Activated CD4-positive, alpha-beta T cell treated with anti-CD3 and anti-CD28 coated beads for 36 hours (primary cell): ENCODE measurements around the gene LTBP1. TPM values are rescaled to one million over a fixed set of nuclear protein-coding genes. Genes with fewer than 3 reads are reported as not detected.

Experiments
- ATAC-seq: fragments of 200-7000 bp; cut with Tn5 transposase; one replicate; pipeline ENCODE4 v1.10.0; 2021; ENCODE audit warnings: mild to moderate bottlenecking, moderate library complexity
- CTCF ChIA-PET: fragments of 350-600 bp; sonication (Branson Sonifier 250); formaldehyde crosslinking; loops from one replicate; lab custom pipeline; 2021; ENCODE audit warnings: antibody characterized with exemption; lab: Charles Lee
- POLR2A ChIA-PET: fragments of 350-600 bp; sonication (Branson Sonifier 250); formaldehyde crosslinking; loops from one replicate; lab custom pipeline; 2021; ENCODE audit warnings: antibody characterized with exemption, inconsistent platforms; lab: Charles Lee
- DNase-seq: peaks from one replicate; pipeline ENCODE4 v3.0.0-alpha.2; 2020
- H3K27ac Mint-ChIP-seq: one replicate; pipeline ENCODE4 v1.8.0; 2021; ENCODE audit warnings: mixed read lengths
- H3K27me3 Mint-ChIP-seq: one replicate; pipeline ENCODE4 v1.8.0; 2021; ENCODE audit warnings: mixed read lengths
- H3K36me3 Mint-ChIP-seq: one replicate; pipeline ENCODE4 v1.8.0; 2021; ENCODE audit warnings: low read depth, mixed read lengths
- H3K4me1 Mint-ChIP-seq: one replicate; pipeline ENCODE4 v1.8.0; 2021; ENCODE audit warnings: mixed read lengths
- H3K4me3 Mint-ChIP-seq: one replicate; pipeline ENCODE4 v1.8.0; 2021; ENCODE audit warnings: mild to moderate bottlenecking, moderate library complexity, mixed read lengths
- H3K9me3 Mint-ChIP-seq: one replicate; pipeline ENCODE4 v1.8.0; 2021; ENCODE audit warnings: low read depth, mixed read lengths
- intact Hi-C, 2 experiments: fragments of 100-400 bp; cut with DNase I in 1 of 2; cut with micrococcal nuclease in 1 of 2; formaldehyde crosslinking; loops; one replicate each; pipeline versions ENCODE4 v1.14.2 to v1.15.1; 2022 to 2024; cut with DNase I, micrococcal nuclease
- total RNA-seq, 2 experiments: library from RNA; stranded (reverse); gene quantifications; one replicate each; pipeline ENCODE4 v1.2.3, GENCODE V29; 2021

The LTBP1 gene
- total RNA-seq, 2 experiments from 2014 or later, result 0.14 to 0.26 TPM

GRCh38 chr2:33000986-33001385 lies 54.2 kb downstream of the LTBP1 start:
- Mint-ChIP-seq H3K4me3 (no peak overlapping the region), H3K27ac (no peak overlapping the region), H3K9me3 (peaks cover under 1% of the 10 kb centered on the region), H3K36me3 (no peaks in the 10 kb centered on the region), H3K4me1 (no peaks in the 10 kb centered on the region), H3K27me3 (no peaks in the 10 kb centered on the region)
- ATAC-seq (no peak), DNase-seq (no peak)
- CTCF ChIA-PET, result interaction anchor here (0.6 kb wide), 1 partner anchor 184 kb away, joined by 3 read pairs; no protein-coding TSS in a partner anchor
- intact Hi-C loops, result no loop called here
- POLR2A ChIA-PET, result no interaction called here

GRCh38 chr2:33001823-33002222 lies 55.1 kb downstream of the LTBP1 start:
- ChIA-PET POLR2A (no interaction called here), CTCF (no interaction called here)
- no peaks in the 10 kb centered on the region for H3K4me1 Mint-ChIP-seq
- H3K27me3 Mint-ChIP-seq, result no peaks in the 10 kb centered on the region
- H3K4me3 Mint-ChIP-seq, result no peak overlapping the region
- no peaks in the 10 kb centered on the region for H3K9me3 Mint-ChIP-seq
- no peaks in the 10 kb centered on the region for H3K36me3 Mint-ChIP-seq
- H3K27ac Mint-ChIP-seq, result no peak overlapping the region
- DNase-seq (no peak), ATAC-seq (no peak)
- intact Hi-C loops, result no loop called here

- intact Hi-C loops, result no loop called here
- DNase-seq, result no peak
- ChIA-PET POLR2A (no interaction called here), CTCF (no interaction called here)
- no peak overlapping the region for H3K4me3 Mint-ChIP-seq
- H3K36me3 Mint-ChIP-seq, result no peaks in the 10 kb centered on the region
- no peak overlapping the region for H3K27ac Mint-ChIP-seq
- no peaks in the 10 kb centered on the region for H3K9me3 Mint-ChIP-seq
- no peaks in the 10 kb centered on the region for H3K27me3 Mint-ChIP-seq
- no peak for ATAC-seq
- no peaks in the 10 kb centered on the region for H3K4me1 Mint-ChIP-seq
These were observed 56.1 kb downstream of the LTBP1 start for GRCh38 chr2:33002863-33003262.

- ChIA-PET POLR2A (no interaction called here), CTCF (no interaction called here)
- intact Hi-C loops, result no loop called here
- H3K36me3 Mint-ChIP-seq, result no peaks in the 10 kb centered on the region
- H3K4me3 Mint-ChIP-seq, result no peak overlapping the region
- no peak for DNase-seq
- no peaks in the 10 kb centered on the region for H3K9me3 Mint-ChIP-seq
- no peak overlapping the region for H3K27ac Mint-ChIP-seq
- H3K4me1 Mint-ChIP-seq, result no peaks in the 10 kb centered on the region
- H3K27me3 Mint-ChIP-seq, result no peaks in the 10 kb centered on the region
- no peak for ATAC-seq
These were observed 58.3 kb downstream of the LTBP1 start for GRCh38 chr2:33005057-33005456.

- Mint-ChIP-seq H3K9me3 (no peaks in the 10 kb centered on the region), H3K27ac (no peak overlapping the region), H3K4me1 (no peaks in the 10 kb centered on the region), H3K4me3 (no peak overlapping the region), H3K27me3 (no peaks in the 10 kb centered on the region), H3K36me3 (no peaks in the 10 kb centered on the region)
- ATAC-seq, result no peak
- intact Hi-C loops, result no loop called here
- ChIA-PET CTCF (no interaction called here), POLR2A (no interaction called here)
- DNase-seq, result no peak
These were observed 62.0 kb downstream of the LTBP1 start for GRCh38 chr2:33008716-33009115.

- H3K4me1 Mint-ChIP-seq, result no peaks in the 10 kb centered on the region
- no peaks in the 10 kb centered on the region for H3K27me3 Mint-ChIP-seq
- no peaks in the 10 kb centered on the region for H3K9me3 Mint-ChIP-seq
- CTCF ChIA-PET, result no interaction called here
- DNase-seq, result no peak
- no peak for ATAC-seq
- no peak overlapping the region for H3K4me3 Mint-ChIP-seq
- no peaks in the 10 kb centered on the region for H3K36me3 Mint-ChIP-seq
- intact Hi-C loops, result no loop called here
- H3K27ac Mint-ChIP-seq, result no peak overlapping the region
- POLR2A ChIA-PET, result no interaction called here
These were observed 62.5 kb downstream of the LTBP1 start for GRCh38 chr2:33009249-33009648.

- POLR2A ChIA-PET, result no interaction called here
- H3K4me3 Mint-ChIP-seq, result no peak overlapping the region
- no peaks in the 10 kb centered on the region for H3K36me3 Mint-ChIP-seq
- no peaks in the 10 kb centered on the region for H3K27me3 Mint-ChIP-seq
- H3K9me3 Mint-ChIP-seq, result no peaks in the 10 kb centered on the region
- no peaks in the 10 kb centered on the region for H3K4me1 Mint-ChIP-seq
- DNase-seq (no peak), ATAC-seq (no peak)
- CTCF ChIA-PET, result no interaction called here
- intact Hi-C loops, result no loop called here
- H3K27ac Mint-ChIP-seq, result no peak overlapping the region
These were observed 64.6 kb downstream of the LTBP1 start for GRCh38 chr2:33011373-33011772.

- ChIA-PET CTCF (no interaction called here), POLR2A (no interaction called here)
- no peak for ATAC-seq
- H3K4me1 Mint-ChIP-seq, result no peaks in the 10 kb centered on the region
- H3K36me3 Mint-ChIP-seq, result no peaks in the 10 kb centered on the region
- no peaks in the 10 kb centered on the region for H3K27me3 Mint-ChIP-seq
- intact Hi-C loops, result no loop called here
- no peak overlapping the region for H3K4me3 Mint-ChIP-seq
- H3K27ac Mint-ChIP-seq, result no peak overlapping the region
- DNase-seq, result no peak
- H3K9me3 Mint-ChIP-seq, result no peaks in the 10 kb centered on the region
These were observed 65.2 kb downstream of the LTBP1 start for GRCh38 chr2:33011941-33012340.

GRCh38 chr2:33013684-33014110 lies 66.9 kb downstream of the LTBP1 start:
- Mint-ChIP-seq H3K4me3 (no peak overlapping the region), H3K27ac (no peak overlapping the region), H3K4me1 (no peaks in the 10 kb centered on the region), H3K27me3 (no peaks in the 10 kb centered on the region), H3K36me3 (no peaks in the 10 kb centered on the region), H3K9me3 (no peaks in the 10 kb centered on the region)
- CTCF ChIA-PET, result no interaction called here
- ATAC-seq, result no peak
- intact Hi-C loops, result no loop called here
- POLR2A ChIA-PET, result no interaction called here
- no peak for DNase-seq

- no peak overlapping the region for H3K4me3 Mint-ChIP-seq
- ATAC-seq, result no peak
These were observed 67.5 kb downstream of the LTBP1 start for GRCh38 chr2:33014268-33014667.

GRCh38 chr2:33015421-33016142 lies 68.8 kb downstream of the LTBP1 start:
- CTCF ChIA-PET, result no interaction called here
- DNase-seq (no peak), ATAC-seq (no peak)
- no peaks in the 10 kb centered on the region for H3K36me3 Mint-ChIP-seq
- POLR2A ChIA-PET, result no interaction called here
- H3K27ac Mint-ChIP-seq, result no peak overlapping the region
- H3K27me3 Mint-ChIP-seq, result peaks cover under 1% of the 10 kb centered on the region
- no peaks in the 10 kb centered on the region for H3K9me3 Mint-ChIP-seq
- intact Hi-C loops, result no loop called here
- no peaks in the 10 kb centered on the region for H3K4me1 Mint-ChIP-seq
- H3K4me3 Mint-ChIP-seq, result no peak overlapping the region

More at GRCh38 chr2:33014268-33014667, 67.5 kb downstream of the LTBP1 start:
- no peaks in the 10 kb centered on the region for H3K4me1 Mint-ChIP-seq
- CTCF ChIA-PET, result no interaction called here
- H3K27me3 Mint-ChIP-seq, result no peaks in the 10 kb centered on the region
- H3K27ac Mint-ChIP-seq, result no peak overlapping the region
- POLR2A ChIA-PET, result no interaction called here
- intact Hi-C loops, result no loop called here
- no peaks in the 10 kb centered on the region for H3K36me3 Mint-ChIP-seq
- no peak for DNase-seq
- H3K9me3 Mint-ChIP-seq, result no peaks in the 10 kb centered on the region

- Mint-ChIP-seq H3K27me3 (peaks cover 12% of the 10 kb centered on the region), H3K4me1 (no peaks in the 10 kb centered on the region), H3K36me3 (no peaks in the 10 kb centered on the region), H3K4me3 (no peak overlapping the region), H3K27ac (no peak overlapping the region), H3K9me3 (no peaks in the 10 kb centered on the region)
- intact Hi-C loops, result no loop called here
- POLR2A ChIA-PET, result no interaction called here
- DNase-seq (no peak), ATAC-seq (no peak)
- CTCF ChIA-PET, result no interaction called here
These were observed 71.5 kb downstream of the LTBP1 start for GRCh38 chr2:33018271-33018670.
